Measurements from ENCODE around the gene PLEKHA1.

DNA sequence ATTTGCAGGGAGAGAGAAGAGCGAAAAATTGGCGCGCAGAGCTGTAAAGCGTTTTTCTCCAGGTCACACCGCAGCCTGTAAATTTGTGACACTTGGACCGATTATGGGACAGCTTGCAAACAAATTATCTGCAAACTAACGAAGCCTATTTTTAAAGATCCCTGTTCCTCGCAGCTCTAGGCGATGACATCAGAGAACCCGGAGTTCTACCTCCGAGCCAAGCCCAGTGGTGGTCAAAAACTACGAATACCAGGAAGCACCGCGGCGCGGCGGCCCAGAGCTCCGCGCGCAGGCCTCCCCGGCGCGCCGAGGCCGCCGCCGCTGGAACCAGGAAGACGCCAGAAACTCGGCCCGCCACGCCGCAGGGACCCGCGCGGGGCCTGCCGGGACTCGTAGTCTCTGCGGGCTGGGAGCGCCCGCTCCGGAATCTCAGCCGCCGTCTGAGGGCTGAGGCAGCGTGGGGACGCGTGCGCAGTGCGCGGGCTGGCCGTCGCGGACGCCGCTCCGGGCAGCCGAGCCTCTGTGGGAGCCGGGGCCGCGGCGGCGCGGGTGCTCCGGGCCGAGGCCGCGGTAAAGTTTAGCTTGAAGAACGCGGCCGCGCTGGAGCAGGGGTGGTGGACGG is at the start of gene PLEKHA1:
- TF ChIP-seq, protein P1, sequence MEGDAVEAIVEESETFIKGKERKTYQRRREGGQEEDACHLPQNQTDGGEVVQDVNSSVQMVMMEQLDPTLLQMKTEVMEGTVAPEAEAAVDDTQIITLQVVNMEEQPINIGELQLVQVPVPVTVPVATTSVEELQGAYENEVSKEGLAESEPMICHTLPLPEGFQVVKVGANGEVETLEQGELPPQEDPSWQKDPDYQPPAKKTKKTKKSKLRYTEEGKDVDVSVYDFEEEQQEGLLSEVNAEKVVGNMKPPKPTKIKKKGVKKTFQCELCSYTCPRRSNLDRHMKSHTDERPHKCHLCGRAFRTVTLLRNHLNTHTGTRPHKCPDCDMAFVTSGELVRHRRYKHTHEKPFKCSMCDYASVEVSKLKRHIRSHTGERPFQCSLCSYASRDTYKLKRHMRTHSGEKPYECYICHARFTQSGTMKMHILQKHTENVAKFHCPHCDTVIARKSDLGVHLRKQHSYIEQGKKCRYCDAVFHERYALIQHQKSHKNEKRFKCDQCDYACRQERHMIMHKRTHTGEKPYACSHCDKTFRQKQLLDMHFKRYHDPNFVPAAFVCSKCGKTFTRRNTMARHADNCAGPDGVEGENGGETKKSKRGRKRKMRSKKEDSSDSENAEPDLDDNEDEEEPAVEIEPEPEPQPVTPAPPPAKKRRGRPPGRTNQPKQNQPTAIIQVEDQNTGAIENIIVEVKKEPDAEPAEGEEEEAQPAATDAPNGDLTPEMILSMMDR (IDR thresholded peaks at IDR 0.05; ENCODE audit: insufficient read depth, low read length, poor library complexity, severe bottlenecking), result no peak
- no peak for TF ChIP-seq EZH2phosphoT487 (conservative IDR thresholded peaks at IDR 0.05; ENCODE audit: low read length)

Data from SU-DHL-6 (cell line).